H1 (cell line): ENCODE data around the gene MACROH2A1. TPM values are rescaled to one million over a fixed set of nuclear protein-coding genes. Genes with fewer than 3 reads are reported as not detected.

ENCODE experiments used
- CTCF ChIA-PET: fragments of 300-600 bp; sonication (Branson Sonifier 250); formaldehyde crosslinking; loops from one replicate; lab custom pipeline; 2021; ENCODE audit not compliant: partially characterized antibody; lab: Charles Lee
- POLR2A ChIA-PET: fragments of 300-600 bp; sonication (Branson Sonifier 250); formaldehyde crosslinking; loops from one replicate; lab custom pipeline; 2021; ENCODE audit warnings: inconsistent platforms; ENCODE audit not compliant: partially characterized antibody; lab: Charles Lee
- DNase-seq, 2 experiments: peaks; one replicate each; pipeline versions ENCODE4 v3.0.0 to v3.0.0-alpha.2; 2010 to 2022; ENCODE audit warnings: low spot score in 2 of 2, low read depth in 1 of 2, mixed read lengths in 1 of 2
- FAIRE-seq: peaks from 2 replicates; lab custom pipeline; 2011; peaks lifted over from hg19 to GRCh38; lab: Jason Lieb, UNC
- H2AFZ ChIP-seq: 2 replicates; pipeline ENCODE4 v1.8.1; 2012; ENCODE audit warnings: low read length, inconsistent platforms
- H2AK5ac ChIP-seq: 2 replicates; pipeline ENCODE4 v1.6.1; 2013; ENCODE audit warnings: low read depth, low read length
- H2BK120ac ChIP-seq: replicated peaks from 2 replicates; pipeline ENCODE3; 2013; ENCODE audit warnings: low read depth, low read length, inconsistent platforms
- H2BK12ac ChIP-seq: 2 replicates; pipeline ENCODE4 v1.6.1; 2013; ENCODE audit warnings: low read depth, low read length
- H2BK15ac ChIP-seq: 2 replicates; pipeline ENCODE4 v1.6.1; 2013; ENCODE audit warnings: low read length
- H2BK20ac ChIP-seq: 2 replicates; pipeline ENCODE4 v1.6.1; 2013; ENCODE audit warnings: low read length
- H2BK5ac ChIP-seq: 2 replicates; pipeline ENCODE4 v1.6.1; 2013; ENCODE audit warnings: low read depth, low read length
- H3K14ac ChIP-seq: 2 replicates; pipeline ENCODE4 v1.6.1; 2013; ENCODE audit warnings: inconsistent platforms; ENCODE audit not compliant: insufficient read length
- H3K18ac ChIP-seq: 2 replicates; pipeline ENCODE4 v1.6.1; 2013; ENCODE audit warnings: low read length; ENCODE audit errors: extremely low read depth
- H3K23ac ChIP-seq: 2 replicates; pipeline ENCODE4 v1.6.1; 2013; ENCODE audit warnings: inconsistent platforms; ENCODE audit not compliant: insufficient read length
- H3K23me2 ChIP-seq: 2 replicates; pipeline ENCODE4 v1.6.1; 2013; ENCODE audit warnings: low read depth, low read length
- H3K27ac ChIP-seq: 2 replicates; pipeline ENCODE4 v1.6.1; 2011; ENCODE audit warnings: low read depth, low read length, inconsistent platforms
- H3K27me3 ChIP-seq, 4 experiments: replicated peaks in 1 of 4; 1 replicate in 1 of 4; 2 replicates in 3 of 4; pipeline versions ENCODE4 v1.6.1 to v1.8.1; 2011 to 2013; ENCODE audit warnings: low read length in 3 of 4, mild to moderate bottlenecking in 3 of 4, inconsistent platforms in 2 of 4, mixed read lengths in 2 of 4, moderate library complexity in 1 of 4; ENCODE audit not compliant: control insufficient read depth in 3 of 4, insufficient read depth in 3 of 4; ENCODE audit errors: extremely low read depth in 1 of 4
- H3K36me3 ChIP-seq, 4 experiments: 2 replicates each; pipeline versions ENCODE4 v1.6.1 to v1.8.1; 2011 to 2013; ENCODE audit warnings: mild to moderate bottlenecking in 4 of 4, low read length in 3 of 4, moderate library complexity in 2 of 4, control low read depth in 1 of 4, inconsistent platforms in 1 of 4; ENCODE audit not compliant: insufficient read depth in 4 of 4, control insufficient read depth in 2 of 4
- H3K4ac ChIP-seq: replicated peaks from 2 replicates; pipeline ENCODE3; 2013; ENCODE audit warnings: low read length, low read depth, mixed read lengths, inconsistent platforms; ENCODE audit not compliant: insufficient read length
- H3K4me1 ChIP-seq, 4 experiments: replicated peaks in 1 of 4; 1 replicate in 1 of 4; 2 replicates in 3 of 4; pipeline versions ENCODE4 v1.6.1 to v1.8.1; 2011 to 2013; ENCODE audit warnings: low read length in 3 of 4, inconsistent platforms in 2 of 4, mixed read lengths in 1 of 4; ENCODE audit not compliant: insufficient read depth in 4 of 4, control insufficient read depth in 3 of 4
- H3K4me2 ChIP-seq, 2 experiments: 2 replicates each; pipeline versions ENCODE4 v1.6.1 to v1.8.1; 2011 to 2013; ENCODE audit warnings: low read depth in 2 of 2, low read length in 2 of 2, control low read depth in 1 of 2, inconsistent platforms in 1 of 2, mild to moderate bottlenecking in 1 of 2; ENCODE audit not compliant: insufficient read depth in 1 of 2
- H3K4me3 ChIP-seq, 4 experiments: fragments of 200-600, 300-600 bp in 1 of 4; sonication (generic), shearing (Covaris generic), sonication (Bioruptor Twin) in 1 of 4; 2 replicates each; pipeline versions ENCODE4 v1.5.1 to v1.8.1; 2011 to 2016; ENCODE audit warnings: low read length in 4 of 4, low read depth in 3 of 4, control low read depth in 2 of 4, inconsistent platforms in 2 of 4, mild to moderate bottlenecking in 2 of 4, mixed read lengths in 1 of 4, moderate library complexity in 1 of 4; ENCODE audit not compliant: insufficient read depth in 2 of 4; ENCODE audit errors: extremely low read depth in 1 of 4
- H3K56ac ChIP-seq: replicated peaks from 2 replicates; pipeline ENCODE3; 2013; ENCODE audit warnings: low read depth, mild to moderate bottlenecking, mixed read lengths, low read length, inconsistent platforms; ENCODE audit not compliant: insufficient read length
- H3K79me1 ChIP-seq: 2 replicates; pipeline ENCODE4 v1.6.1; 2013; ENCODE audit warnings: low read depth, low read length, control low read depth
- H3K79me2 ChIP-seq, 2 experiments: 2 replicates each; pipeline versions ENCODE4 v1.6.1 to v1.8.1; 2012 to 2013; ENCODE audit warnings: low read length in 2 of 2, mild to moderate bottlenecking in 2 of 2, inconsistent platforms in 1 of 2; ENCODE audit not compliant: insufficient read depth in 2 of 2, control insufficient read depth in 1 of 2
- H3K9ac ChIP-seq, 4 experiments: replicated peaks in 1 of 4; 1 replicate in 1 of 4; 2 replicates in 3 of 4; pipeline versions ENCODE4 v1.6.1 to v1.8.1; 2011 to 2013; ENCODE audit warnings: low read depth in 3 of 4, low read length in 3 of 4, control low read depth in 2 of 4, mild to moderate bottlenecking in 2 of 4, moderate library complexity in 2 of 4, inconsistent platforms in 1 of 4; ENCODE audit errors: extremely low read depth in 1 of 4
- H3K9me3 ChIP-seq, 2 experiments: 2 replicates each; pipeline versions ENCODE4 v1.6.1 to v1.8.1; 2012 to 2013; ENCODE audit warnings: mild to moderate bottlenecking in 2 of 2, moderate library complexity in 2 of 2, control low read depth in 1 of 2, inconsistent platforms in 1 of 2, low read depth in 1 of 2, low read length in 1 of 2, mixed read lengths in 1 of 2; ENCODE audit not compliant: insufficient read depth in 2 of 2
- H4K20me1 ChIP-seq, 2 experiments: replicated peaks in 1 of 2; 2 replicates each; pipeline versions ENCODE3 to v1.8.1; 2011 to 2013; ENCODE audit warnings: inconsistent platforms in 2 of 2, low read length in 2 of 2, mild to moderate bottlenecking in 1 of 2; ENCODE audit not compliant: insufficient read depth in 2 of 2, control insufficient read depth in 1 of 2
- H4K5ac ChIP-seq: 2 replicates; pipeline ENCODE4 v1.6.1; 2013; ENCODE audit warnings: low read length, low read depth, mixed read lengths, inconsistent platforms; ENCODE audit not compliant: insufficient read length
- H4K8ac ChIP-seq: 2 replicates; pipeline ENCODE4 v1.8.0; 2013; ENCODE audit warnings: mild to moderate bottlenecking, moderate library complexity, low read length, inconsistent platforms; ENCODE audit not compliant: insufficient read depth; ENCODE audit errors: extremely low read depth
- H4K91ac ChIP-seq: replicated peaks from 2 replicates; pipeline ENCODE3; 2013; ENCODE audit warnings: low read length, mixed read lengths, inconsistent platforms; ENCODE audit not compliant: insufficient read length
- CHD2 ChIP-seq: IDR thresholded peaks from 2 replicates; pipeline ENCODE4 v1.6.1; 2012; ENCODE audit warnings: low read length, improper control_type of control experiment
- PHF8 ChIP-seq: fragments of 200-600 bp; sonication (generic); conservative IDR thresholded peaks from 2 replicates; pipeline ENCODE4 v1.7.1; 2012; ENCODE audit warnings: low read depth, mild to moderate bottlenecking, inconsistent platforms, low read length, moderate library complexity
- TAF1 ChIP-seq: IDR thresholded peaks from 2 replicates; pipeline ENCODE4 v1.6.1; 2011; ENCODE audit warnings: mild to moderate bottlenecking, low read depth, low read length
- polyA plus RNA-seq, 7 experiments: library from polyadenylated mRNA; depleted of rRNA in 3 of 7; stranded (reverse) in 5 of 7; unstranded in 2 of 7; fragments of >200 nt in 5 of 7; fragments of 200-250 nt in 2 of 7; gene quantifications; 1 replicate in 5 of 7; 2 replicates in 1 of 7; 4 replicates in 1 of 7; pipeline versions ENCODE4 v1.2.1 to v1.2.3, GENCODE V29; 2011 to 2013; ENCODE audit warnings: missing spikeins in 2 of 7, mixed read lengths in 2 of 7
- total RNA-seq: library from RNA; stranded (reverse); fragmentation: NEBNext Ultra II Directional; extraction: Animal tissue kit (Norgen Biotek cat#: 25700); gene quantifications from 2 replicates; pipeline ENCODE4 v1.2.1, GENCODE V29; 2021
- TF ChIP-seq, protein P1 (sequence below): IDR thresholded peaks from 2 replicates; pipeline ENCODE4 v1.6.1; 2011; ENCODE audit warnings: low read depth, mild to moderate bottlenecking, low read length; ENCODE audit not compliant: insufficient read depth

MACROH2A1 gene
- total and polyA plus RNA-seq, 2 of the 8 experiments (the other 6 are each of a cell fraction or from before 2014, with no cell fraction given) = 60.0 to 92.3 TPM

DNA sequence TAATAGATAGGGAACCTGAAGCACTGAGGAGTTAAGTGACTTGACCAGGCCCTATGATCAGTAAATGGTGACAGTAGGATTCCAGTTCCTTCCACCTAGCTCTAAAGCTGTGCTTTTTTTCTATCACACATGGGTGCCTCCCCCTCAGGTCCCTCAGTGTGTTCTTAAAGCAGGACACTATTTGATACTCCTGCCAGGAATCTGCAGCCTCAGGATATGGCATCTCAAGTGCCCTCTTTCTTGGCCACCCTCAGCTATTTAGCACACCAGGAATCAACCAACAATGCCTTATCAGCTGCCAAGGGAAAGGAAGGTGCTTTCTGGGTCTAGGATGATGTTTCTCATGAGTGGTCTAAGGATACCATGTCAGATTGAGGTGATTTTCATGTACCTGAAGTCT lies 49.1 kb downstream of the MACROH2A1 start:
- H2AFZ ChIP-seq = no peak overlapping the region
- H3K4me1 ChIP-seq = no peaks in the 10 kb centered on the region
- no peak overlapping the region for H4K8ac ChIP-seq
- H3K23ac ChIP-seq = no peak overlapping the region
- TF ChIP-seq, protein P1, sequence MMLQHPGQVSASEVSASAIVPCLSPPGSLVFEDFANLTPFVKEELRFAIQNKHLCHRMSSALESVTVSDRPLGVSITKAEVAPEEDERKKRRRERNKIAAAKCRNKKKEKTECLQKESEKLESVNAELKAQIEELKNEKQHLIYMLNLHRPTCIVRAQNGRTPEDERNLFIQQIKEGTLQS = no peak
- no peak for TF ChIP-seq PHF8
- TF ChIP-seq TAF1 = no peak
- no peak for TF ChIP-seq CHD2
- no peaks in the 10 kb centered on the region for H3K9me3 ChIP-seq
- H3K56ac ChIP-seq = no peak overlapping the region
- H2BK15ac ChIP-seq = no peak overlapping the region
- no peak overlapping the region for H3K9ac ChIP-seq
- no peak overlapping the region for H2BK5ac ChIP-seq
- H4K20me1 ChIP-seq = peaks cover 0 to 5% of the 10 kb centered on the region in 2 experiments
- H3K27ac ChIP-seq = no peak overlapping the region
- H3K27me3 ChIP-seq = no peaks in the 10 kb centered on the region
- no peak overlapping the region for H3K14ac ChIP-seq
- H3K4me2 ChIP-seq = no peak overlapping the region
- ChIA-PET POLR2A (no interaction called here), CTCF (interaction anchor here (0.9 to 1.4 kb wide), 2 partner anchors 10 to 20 kb away, joined by 3 to 4 read pairs; no protein-coding TSS in a partner anchor)
- no peak for DNase-seq
- H2AK5ac ChIP-seq = no peak overlapping the region
- H4K5ac ChIP-seq = no peak overlapping the region
- FAIRE-seq = no peak
- no peak overlapping the region for H3K4ac ChIP-seq
- H2BK12ac ChIP-seq = no peak overlapping the region
- no peak overlapping the region for H3K4me3 ChIP-seq
- H3K79me2 ChIP-seq = no peaks in the 10 kb centered on the region
- no peaks in the 10 kb centered on the region for H3K23me2 ChIP-seq
- no peak overlapping the region for H2BK20ac ChIP-seq
- H3K79me1 ChIP-seq = no peaks in the 10 kb centered on the region
- no peak overlapping the region for H2BK120ac ChIP-seq
- no peak overlapping the region for H3K18ac ChIP-seq
- no peak overlapping the region for H4K91ac ChIP-seq
- peaks cover 0 to 5% (median under 1%) of the 10 kb centered on the region in 4 experiments; a peak in 2 of 8 replicates for H3K36me3 ChIP-seq
